GM19239 (cell line): ENCODE results near the gene ATP13A3.

ENCODE experiments used
- DNase-seq: peaks from one replicate; pipeline ENCODE4 v3.0.0; 2011; ENCODE audit warnings: low spot score; ENCODE audit not compliant: insufficient read length
- FAIRE-seq: peaks from 2 replicates; lab custom pipeline; 2011; peaks lifted over from hg19 to GRCh38; lab: Jason Lieb, UNC

Gene ATP13A3

DNA sequence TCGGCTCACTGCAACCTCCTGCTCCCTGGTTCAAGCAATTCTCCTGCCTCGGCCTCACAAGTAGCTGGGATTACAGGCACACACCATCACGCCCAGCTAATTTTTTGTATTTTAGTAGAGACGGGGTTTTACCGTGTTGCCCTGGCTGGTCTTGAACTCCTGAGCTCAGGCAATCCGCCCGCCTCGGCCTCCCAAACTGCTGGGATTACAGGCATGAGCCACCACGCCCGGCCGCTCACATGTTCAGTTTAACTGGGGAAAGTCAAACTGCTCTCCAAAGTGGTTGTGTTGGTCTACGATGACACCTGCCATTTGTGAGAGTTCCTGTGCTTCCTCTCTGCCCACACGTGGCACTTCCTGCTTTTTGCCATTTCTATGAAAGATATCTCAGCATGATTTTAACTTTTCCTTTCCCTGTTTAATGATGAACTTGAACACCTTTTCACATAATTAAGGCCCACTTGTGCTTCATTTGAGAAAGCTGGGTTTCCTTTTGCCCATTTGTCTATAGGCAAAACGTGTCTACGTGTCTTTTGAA, 86.9 kb downstream of the ATP13A3 start:
- no peak for DNase-seq
- FAIRE-seq, result no peak

DNA sequence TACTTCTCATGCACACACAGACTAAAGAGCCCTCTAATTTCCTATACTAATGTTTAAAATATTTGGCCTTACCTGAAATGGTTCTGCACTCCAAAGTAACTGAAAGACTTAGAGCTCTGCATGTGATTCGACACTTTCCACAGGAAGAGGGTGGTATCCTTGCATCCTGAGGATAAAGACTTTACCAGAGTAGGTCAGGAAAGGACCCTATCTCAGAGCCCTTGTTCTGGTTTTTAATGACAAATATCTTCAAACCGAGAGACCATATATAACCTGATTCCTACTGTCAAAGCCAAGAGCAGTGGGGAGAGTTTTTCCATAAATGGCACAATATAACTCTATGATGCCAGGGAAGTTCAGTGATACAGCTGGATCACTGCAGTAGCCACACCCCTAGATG, 87.6 kb downstream of the ATP13A3 start, which contains the start of gene GP5:
GP5 (minus strand) TSS at position 101 of the 400 bp plus-strand sequence. CDS start 984 bp downstream, outside the sequence.
- no peak for DNase-seq
- no peak for FAIRE-seq

- DNase-seq, result no peak
- FAIRE-seq, result no peak
Observed at GRCh38 chr3:194397757-194398312, 89.0 kb downstream of the ATP13A3 start.

GRCh38 chr3:194396859-194397756, 89.7 kb downstream of the ATP13A3 start:
- DNase-seq (no peak), FAIRE-seq (no peak)

- FAIRE-seq, result no peak
- no peak for DNase-seq
Observed at GRCh38 chr3:194396539-194396858, 90.3 kb downstream of the ATP13A3 start.

- DNase-seq, result no peak
Observed at GRCh38 chr3:194395778-194396538, 90.8 kb downstream of the ATP13A3 start.

DNA sequence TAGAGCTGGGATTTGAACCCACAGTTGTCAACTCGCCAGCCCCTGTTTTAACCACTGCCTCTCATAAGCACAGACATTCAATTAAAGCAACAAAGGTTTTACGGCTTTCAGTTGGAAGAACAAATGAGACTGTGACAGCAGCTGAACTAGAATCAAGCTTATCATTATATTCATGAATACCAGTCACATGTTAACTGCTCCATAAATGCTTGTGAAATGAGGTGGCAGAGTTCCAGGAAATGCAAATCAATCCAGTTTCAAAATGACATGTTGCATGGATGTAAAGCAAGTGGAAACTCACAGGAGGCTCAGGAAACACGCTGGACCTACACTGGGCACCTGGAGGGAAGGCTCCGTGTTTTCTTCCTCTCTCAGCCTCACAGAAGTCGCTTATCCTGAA, 91.6 kb downstream of the ATP13A3 start:
- no peak for FAIRE-seq
- no peak for DNase-seq

More at GRCh38 chr3:194395778-194396538, 90.8 kb downstream of the ATP13A3 start:
- FAIRE-seq, result no peak

GRCh38 chr3:194392576-194392975, 94.2 kb downstream of the ATP13A3 start:
- DNase-seq (no peak), FAIRE-seq (no peak)

- no peak for DNase-seq
- no peak for FAIRE-seq
Observed at GRCh38 chr3:194390835-194391234, 96.0 kb downstream of the ATP13A3 start.

DNA sequence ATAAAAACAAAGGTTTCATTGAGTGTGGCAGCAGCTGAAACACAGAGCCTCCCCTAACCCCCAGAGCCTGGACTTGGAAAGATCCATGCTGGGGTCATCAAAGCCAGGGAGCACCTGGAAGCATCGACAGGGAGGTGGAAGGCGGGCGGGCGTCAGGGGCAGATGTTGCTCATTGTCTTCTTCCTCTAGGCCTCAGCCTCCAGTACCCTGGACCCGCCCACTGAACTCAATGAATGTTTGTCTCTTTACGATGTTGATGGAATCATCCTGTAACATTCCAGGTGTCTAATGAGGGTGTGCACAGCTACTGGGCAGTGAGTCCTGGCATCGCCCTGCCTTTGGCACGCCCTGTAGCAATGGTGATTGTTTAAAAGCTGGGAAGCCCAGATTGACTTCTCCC, 97.5 kb downstream of the ATP13A3 start:
- DNase-seq, result no peak
- FAIRE-seq, result no peak

DNA sequence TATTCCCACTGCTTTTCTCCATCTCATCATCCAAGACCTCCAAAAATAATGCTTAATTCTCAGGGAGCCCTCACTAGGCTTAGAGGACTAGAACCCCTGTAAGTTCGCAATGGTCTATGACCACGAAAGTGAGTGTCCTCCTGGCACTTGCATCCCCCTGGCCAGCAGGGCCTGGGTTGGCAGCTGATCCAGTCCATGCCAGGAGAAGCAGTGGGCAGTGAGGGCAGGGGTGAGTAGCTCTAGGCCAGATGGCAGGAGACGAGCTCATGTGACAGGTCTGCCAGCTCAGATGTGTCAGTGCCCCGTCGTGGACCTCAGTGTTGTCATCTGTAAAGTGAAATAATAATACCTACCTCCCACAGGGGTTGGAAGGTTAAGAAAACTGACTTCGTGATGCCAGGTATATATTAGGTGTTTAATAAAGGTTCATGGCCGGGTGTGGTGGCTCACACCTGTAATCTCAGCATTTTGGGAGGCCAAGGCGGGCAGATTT, 98.8 kb downstream of the ATP13A3 start:
- DNase-seq (no peak), FAIRE-seq (no peak)

- DNase-seq (no peak), FAIRE-seq (no peak)
Observed at GRCh38 chr3:194387276-194387675, 99.5 kb downstream of the ATP13A3 start.

- FAIRE-seq, result no peak
- no peak for DNase-seq
Observed at GRCh38 chr3:194386648-194387047, 100.2 kb downstream of the ATP13A3 start.

- DNase-seq, result no peak
- no peak for FAIRE-seq
Observed at GRCh38 chr3:194386066-194386465, 100.7 kb downstream of the ATP13A3 start.

DNA sequence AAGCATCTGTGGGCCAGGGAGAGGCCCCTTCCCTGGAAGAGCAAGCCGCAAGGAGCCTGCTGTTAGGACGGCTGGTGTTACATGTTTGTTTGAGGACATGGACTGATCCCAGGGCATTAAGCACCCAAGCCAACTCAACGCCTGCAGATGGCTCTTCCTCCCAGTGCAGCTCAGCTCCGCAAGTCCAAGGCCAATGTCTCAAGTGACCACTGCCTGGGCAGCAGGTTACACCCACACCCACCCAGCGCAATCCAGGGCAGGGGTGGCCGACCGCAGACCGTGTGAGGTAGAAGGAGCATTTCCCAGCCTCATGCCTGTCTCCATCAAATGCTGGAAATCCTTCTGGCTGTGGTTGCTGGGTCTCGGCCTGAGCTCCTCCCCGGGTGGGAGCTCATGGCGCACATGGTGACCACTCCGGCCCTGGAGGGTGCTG, 102.2 kb downstream of the ATP13A3 start:
- DNase-seq (no peak), FAIRE-seq (no peak)

GRCh38 chr3:194384156-194384555, 102.6 kb downstream of the ATP13A3 start:
- FAIRE-seq (no peak), DNase-seq (no peak)

GRCh38 chr3:194383276-194383940, 103.4 kb downstream of the ATP13A3 start:
- no peak for FAIRE-seq
- DNase-seq, result no peak

- FAIRE-seq, result no peak
Observed at GRCh38 chr3:194382892-194383223, 103.9 kb downstream of the ATP13A3 start.

DNA sequence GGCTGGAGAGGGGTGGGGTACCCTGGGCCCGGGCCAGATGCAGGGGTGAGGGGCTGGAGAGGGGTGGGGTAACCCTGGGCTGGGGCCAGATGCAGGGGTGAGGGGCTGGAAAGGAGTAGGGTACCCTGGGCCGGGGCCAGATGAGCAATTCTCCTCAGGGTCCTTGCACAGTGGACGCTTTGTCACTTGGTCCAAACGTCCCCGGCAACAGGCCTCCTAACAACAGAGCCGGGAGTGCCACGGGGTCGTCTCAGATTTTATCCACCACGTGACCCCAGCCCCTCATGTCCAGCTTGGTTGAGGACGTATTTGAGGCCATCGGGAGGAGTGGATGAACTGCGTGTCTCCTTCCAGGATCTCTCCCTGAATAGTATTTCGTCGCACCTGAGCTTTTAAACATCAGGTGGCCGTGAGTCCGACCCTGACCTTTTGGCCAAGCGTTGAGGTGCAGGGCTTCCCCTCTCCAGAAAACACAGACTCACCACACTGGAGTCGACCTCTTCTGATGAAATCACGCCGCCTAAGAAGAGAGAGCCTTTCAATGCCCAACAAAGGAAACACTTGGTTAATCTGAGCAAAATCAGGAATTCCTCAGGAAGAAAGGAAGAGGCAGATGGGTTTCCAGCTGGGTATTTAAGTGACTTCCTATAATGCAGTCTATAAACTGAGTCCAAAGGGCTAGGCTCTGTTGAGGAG, 104.5 kb downstream of the ATP13A3 start:
- no peak for DNase-seq
- FAIRE-seq, result no peak

More at GRCh38 chr3:194382892-194383223, 103.9 kb downstream of the ATP13A3 start:
- no peak for DNase-seq
